GM23338 (cell line): ENCODE data around the gene RGS8. TPM values are rescaled to one million over a fixed set of nuclear protein-coding genes. Genes with fewer than 3 reads are reported as not detected.

ENCODE experiments used
- ATAC-seq: fragments of 200-7000 bp; cut with Tn5 transposase; 3 replicates; pipeline ENCODE4 v1.9.1; 2020
- DNase-seq: peaks from one replicate; pipeline ENCODE4 v3.0.0-alpha.2; 2015; ENCODE audit warnings: low spot score
- H2AFZ ChIP-seq: fragments of 200-600 bp; sonication (generic); 2 replicates; pipeline ENCODE4 v1.8.0; 2016; ENCODE audit warnings: antibody characterized with exemption, mild to moderate bottlenecking, moderate library complexity
- H3F3A ChIP-seq: fragments of 200-600 bp; sonication (generic); replicated peaks from 2 replicates; pipeline ENCODE4 v1.8.0; 2017; ENCODE audit warnings: antibody characterized with exemption, mixed run types, low read depth
- H3K27ac ChIP-seq: fragments of 200-600 bp; sonication (generic); 2 replicates; pipeline ENCODE4 v1.6.1; 2016; ENCODE audit warnings: low read depth
- H3K27me3 ChIP-seq: fragments of 200-600 bp; sonication (generic); 2 replicates; pipeline ENCODE4 v1.8.0; 2016; ENCODE audit warnings: mild to moderate bottlenecking, mixed run types, moderate library complexity; ENCODE audit not compliant: insufficient read depth
- H3K36me3 ChIP-seq: fragments of 200-600 bp; sonication (generic); 2 replicates; pipeline ENCODE4 v1.8.0; 2016; ENCODE audit warnings: mild to moderate bottlenecking; ENCODE audit not compliant: insufficient read depth
- H3K4me1 ChIP-seq: fragments of 200-600 bp; sonication (generic); 2 replicates; pipeline ENCODE4 v1.8.0; 2016; ENCODE audit warnings: mild to moderate bottlenecking, moderate library complexity; ENCODE audit not compliant: insufficient read depth
- H3K4me2 ChIP-seq: fragments of 200-600 bp; sonication (generic); 2 replicates; pipeline ENCODE4 v1.7.1; 2017; ENCODE audit warnings: mixed run types
- H3K4me3 ChIP-seq: fragments of 200-600 bp; sonication (generic); 2 replicates; pipeline ENCODE4 v1.6.1; 2016; ENCODE audit warnings: mixed run types
- H3K79me2 ChIP-seq: fragments of 200-600 bp; sonication (generic); replicated peaks from 2 replicates; pipeline ENCODE4 v1.8.0; 2017; ENCODE audit warnings: mild to moderate bottlenecking; ENCODE audit not compliant: insufficient read depth
- H3K9me2 ChIP-seq: fragments of 200-600 bp; sonication (generic); 2 replicates; pipeline ENCODE4 v1.8.0; 2017; ENCODE audit not compliant: insufficient read depth
- H4K20me1 ChIP-seq: fragments of 200-600 bp; sonication (generic); replicated peaks from 2 replicates; pipeline ENCODE4 v1.8.0; 2017; ENCODE audit warnings: mild to moderate bottlenecking; ENCODE audit not compliant: insufficient read depth
- H3K27ac Mint-ChIP-seq: 2 replicates; pipeline ENCODE4 v1.8.0; 2020; ENCODE audit warnings: inconsistent platforms, mild to moderate bottlenecking, moderate library complexity, mixed read lengths
- H3K27me3 Mint-ChIP-seq: 3 replicates; pipeline ENCODE4 v1.8.0; 2022; ENCODE audit warnings: low read depth, mild to moderate bottlenecking, moderate library complexity, mixed read lengths, inconsistent platforms; ENCODE audit not compliant: insufficient read depth, poor library complexity
- H3K36me3 Mint-ChIP-seq: 3 replicates; pipeline ENCODE4 v1.8.0; 2021; ENCODE audit warnings: low read depth, mild to moderate bottlenecking, inconsistent platforms, moderate library complexity, mixed read lengths
- H3K4me1 Mint-ChIP-seq: 3 replicates; pipeline ENCODE4 v1.8.0; 2020; ENCODE audit warnings: mild to moderate bottlenecking, inconsistent platforms, mixed read lengths
- H3K4me3 Mint-ChIP-seq: 3 replicates; pipeline ENCODE4 v1.8.0; 2021; ENCODE audit warnings: moderate library complexity, mild to moderate bottlenecking, inconsistent platforms, mixed read lengths
- H3K9me3 Mint-ChIP-seq: 3 replicates; pipeline ENCODE4 v1.8.0; 2020; ENCODE audit warnings: moderate library complexity, mild to moderate bottlenecking, inconsistent platforms, mixed read lengths
- CREB1 ChIP-seq: fragments of 250-450 bp; sonication (Bioruptor Pico); IDR thresholded peaks from 2 replicates; pipeline ENCODE4 v1.5.0; 2020; ENCODE audit warnings: low read depth, mild to moderate bottlenecking, moderate library complexity
- EZH2 ChIP-seq: fragments of 200-600 bp; sonication (generic); IDR thresholded peaks from one replicate; pipeline ENCODE4 v1.8.0; 2017; ENCODE audit warnings: antibody characterized with exemption, mild to moderate bottlenecking, low read depth; ENCODE audit not compliant: unreplicated experiment
- EZH2phosphoT487 ChIP-seq: fragments of 200-600 bp; sonication (generic); IDR thresholded peaks from one replicate; pipeline ENCODE4 v1.8.1; 2018; ENCODE audit warnings: antibody characterized with exemption; ENCODE audit not compliant: unreplicated experiment
- JUNB ChIP-seq: IDR thresholded peaks from one replicate; pipeline ENCODE4 v1.6.1; 2016; ENCODE audit warnings: antibody characterized with exemption; ENCODE audit not compliant: unreplicated experiment
- NANOG ChIP-seq: IDR thresholded peaks from 2 replicates; pipeline ENCODE4 v1.6.1; 2016; ENCODE audit warnings: antibody characterized with exemption, borderline replicate concordance
- POLR2AphosphoS5 ChIP-seq: IDR thresholded peaks from 2 replicates; pipeline ENCODE4 v1.6.1; 2016; ENCODE audit warnings: antibody characterized with exemption, low read depth
- STAT1 ChIP-seq: IDR thresholded peaks from one replicate; pipeline ENCODE4 v1.6.1; 2016; ENCODE audit warnings: antibody characterized with exemption; ENCODE audit not compliant: unreplicated experiment
- ZNF114 ChIP-seq: fragments of 250-450 bp; sonication (Bioruptor Pico); IDR thresholded peaks from 2 replicates; pipeline ENCODE4 v1.5.0; 2020; ENCODE audit warnings: mild to moderate bottlenecking, moderate library complexity
- ZNF331 ChIP-seq: fragments of 250-450 bp; sonication (Bioruptor Pico); IDR thresholded peaks from 2 replicates; pipeline ENCODE4 v1.5.0; 2020; ENCODE audit warnings: low read depth, mild to moderate bottlenecking, moderate library complexity
- polyA plus RNA-seq: library from polyadenylated mRNA; unstranded; fragments of >200 nt; fragmentation: Nextera tagmentation; extraction: Ambion mirVana; gene quantifications from 2 replicates; pipeline ENCODE4 v1.2.1, GENCODE V29; 2016
- total RNA-seq: library from RNA; depleted of rRNA; stranded (reverse); fragments of >200 nt; shearing (Covaris generic); gene quantifications from 2 replicates; pipeline ENCODE4 v1.2.3, GENCODE V29; 2014
- TF ChIP-seq, protein P1 (sequence below): IDR thresholded peaks from 2 replicates; pipeline ENCODE4 v1.6.1; 2016; ENCODE audit warnings: antibody characterized with exemption
- TF ChIP-seq, protein P2 (sequence below): fragments of 250-450 bp; sonication (Bioruptor Pico); IDR thresholded peaks from 2 replicates; pipeline ENCODE4 v1.5.0; 2020; ENCODE audit warnings: mild to moderate bottlenecking, moderate library complexity
- TF ChIP-seq, protein P3 (sequence below): IDR thresholded peaks from one replicate; pipeline ENCODE4 v1.6.1; 2018; ENCODE audit warnings: antibody characterized with exemption; ENCODE audit not compliant: unreplicated experiment
- TF ChIP-seq, protein P4 (sequence below), 2 experiments: fragments of 200-600 bp in 1 of 2; sonication (generic) in 1 of 2; conservative IDR thresholded peaks; 2 replicates each; pipeline versions ENCODE4 v1.5.1 to v1.6.1; 2016 to 2017; ENCODE audit warnings: antibody characterized with exemption in 2 of 2, low read depth in 2 of 2, mild to moderate bottlenecking in 2 of 2, moderate library complexity in 1 of 2

The RGS8 gene
- total and polyA plus RNA-seq, 2 experiments from 2014 or later = 0.06 to 2.5 TPM

DNA sequence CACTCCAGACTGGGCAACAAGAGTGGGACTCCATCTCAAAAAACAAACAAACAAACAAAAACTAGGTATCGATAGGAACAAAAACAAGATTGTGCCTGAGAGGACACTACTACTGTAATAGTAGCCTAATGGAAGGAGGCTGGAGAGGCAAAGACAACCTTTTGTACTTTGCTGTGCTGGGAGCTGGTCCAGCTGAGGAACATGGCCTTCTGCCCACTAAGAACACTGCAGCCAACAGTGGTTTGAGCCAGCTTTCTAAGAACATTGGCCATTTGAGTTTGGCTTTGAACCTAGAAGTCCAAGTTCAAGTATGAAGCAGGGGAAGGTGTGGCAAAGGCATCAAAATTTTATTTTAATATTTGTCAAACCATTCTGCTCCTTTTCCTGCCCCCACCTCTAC is 22.7 kb upstream of the RGS8 start:
- Mint-ChIP-seq H3K4me1 (peaks cover 22% of the 10 kb centered on the region), H3K36me3 (no peaks in the 10 kb centered on the region), H3K27me3 (peaks cover 5% of the 10 kb centered on the region), H3K4me3 (no peak overlapping the region), H3K9me3 (no peaks in the 10 kb centered on the region), H3K27ac (no peak overlapping the region)
- H3F3A ChIP-seq = no peaks in the 10 kb centered on the region
- H3K79me2 ChIP-seq = no peaks in the 10 kb centered on the region
- no peaks in the 10 kb centered on the region for H3K36me3 ChIP-seq
- ATAC-seq (no peak), DNase-seq (no peak)
- H3K4me2 ChIP-seq = no peak overlapping the region
- TF ChIP-seq CREB1 (CRISPR knock-in tag) (no peak), NANOG (no peak), EZH2phosphoT487 (no peak), POLR2AphosphoS5 (no peak), EZH2 (no peak), JUNB (no peak), STAT1 (no peak), ZNF331 (CRISPR knock-in tag) (no peak), ZNF114 (CRISPR knock-in tag) (no peak)
- TF ChIP-seq, protein P1, sequence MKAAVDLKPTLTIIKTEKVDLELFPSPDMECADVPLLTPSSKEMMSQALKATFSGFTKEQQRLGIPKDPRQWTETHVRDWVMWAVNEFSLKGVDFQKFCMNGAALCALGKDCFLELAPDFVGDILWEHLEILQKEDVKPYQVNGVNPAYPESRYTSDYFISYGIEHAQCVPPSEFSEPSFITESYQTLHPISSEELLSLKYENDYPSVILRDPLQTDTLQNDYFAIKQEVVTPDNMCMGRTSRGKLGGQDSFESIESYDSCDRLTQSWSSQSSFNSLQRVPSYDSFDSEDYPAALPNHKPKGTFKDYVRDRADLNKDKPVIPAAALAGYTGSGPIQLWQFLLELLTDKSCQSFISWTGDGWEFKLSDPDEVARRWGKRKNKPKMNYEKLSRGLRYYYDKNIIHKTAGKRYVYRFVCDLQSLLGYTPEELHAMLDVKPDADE = no peak
- TF ChIP-seq, protein P2, sequence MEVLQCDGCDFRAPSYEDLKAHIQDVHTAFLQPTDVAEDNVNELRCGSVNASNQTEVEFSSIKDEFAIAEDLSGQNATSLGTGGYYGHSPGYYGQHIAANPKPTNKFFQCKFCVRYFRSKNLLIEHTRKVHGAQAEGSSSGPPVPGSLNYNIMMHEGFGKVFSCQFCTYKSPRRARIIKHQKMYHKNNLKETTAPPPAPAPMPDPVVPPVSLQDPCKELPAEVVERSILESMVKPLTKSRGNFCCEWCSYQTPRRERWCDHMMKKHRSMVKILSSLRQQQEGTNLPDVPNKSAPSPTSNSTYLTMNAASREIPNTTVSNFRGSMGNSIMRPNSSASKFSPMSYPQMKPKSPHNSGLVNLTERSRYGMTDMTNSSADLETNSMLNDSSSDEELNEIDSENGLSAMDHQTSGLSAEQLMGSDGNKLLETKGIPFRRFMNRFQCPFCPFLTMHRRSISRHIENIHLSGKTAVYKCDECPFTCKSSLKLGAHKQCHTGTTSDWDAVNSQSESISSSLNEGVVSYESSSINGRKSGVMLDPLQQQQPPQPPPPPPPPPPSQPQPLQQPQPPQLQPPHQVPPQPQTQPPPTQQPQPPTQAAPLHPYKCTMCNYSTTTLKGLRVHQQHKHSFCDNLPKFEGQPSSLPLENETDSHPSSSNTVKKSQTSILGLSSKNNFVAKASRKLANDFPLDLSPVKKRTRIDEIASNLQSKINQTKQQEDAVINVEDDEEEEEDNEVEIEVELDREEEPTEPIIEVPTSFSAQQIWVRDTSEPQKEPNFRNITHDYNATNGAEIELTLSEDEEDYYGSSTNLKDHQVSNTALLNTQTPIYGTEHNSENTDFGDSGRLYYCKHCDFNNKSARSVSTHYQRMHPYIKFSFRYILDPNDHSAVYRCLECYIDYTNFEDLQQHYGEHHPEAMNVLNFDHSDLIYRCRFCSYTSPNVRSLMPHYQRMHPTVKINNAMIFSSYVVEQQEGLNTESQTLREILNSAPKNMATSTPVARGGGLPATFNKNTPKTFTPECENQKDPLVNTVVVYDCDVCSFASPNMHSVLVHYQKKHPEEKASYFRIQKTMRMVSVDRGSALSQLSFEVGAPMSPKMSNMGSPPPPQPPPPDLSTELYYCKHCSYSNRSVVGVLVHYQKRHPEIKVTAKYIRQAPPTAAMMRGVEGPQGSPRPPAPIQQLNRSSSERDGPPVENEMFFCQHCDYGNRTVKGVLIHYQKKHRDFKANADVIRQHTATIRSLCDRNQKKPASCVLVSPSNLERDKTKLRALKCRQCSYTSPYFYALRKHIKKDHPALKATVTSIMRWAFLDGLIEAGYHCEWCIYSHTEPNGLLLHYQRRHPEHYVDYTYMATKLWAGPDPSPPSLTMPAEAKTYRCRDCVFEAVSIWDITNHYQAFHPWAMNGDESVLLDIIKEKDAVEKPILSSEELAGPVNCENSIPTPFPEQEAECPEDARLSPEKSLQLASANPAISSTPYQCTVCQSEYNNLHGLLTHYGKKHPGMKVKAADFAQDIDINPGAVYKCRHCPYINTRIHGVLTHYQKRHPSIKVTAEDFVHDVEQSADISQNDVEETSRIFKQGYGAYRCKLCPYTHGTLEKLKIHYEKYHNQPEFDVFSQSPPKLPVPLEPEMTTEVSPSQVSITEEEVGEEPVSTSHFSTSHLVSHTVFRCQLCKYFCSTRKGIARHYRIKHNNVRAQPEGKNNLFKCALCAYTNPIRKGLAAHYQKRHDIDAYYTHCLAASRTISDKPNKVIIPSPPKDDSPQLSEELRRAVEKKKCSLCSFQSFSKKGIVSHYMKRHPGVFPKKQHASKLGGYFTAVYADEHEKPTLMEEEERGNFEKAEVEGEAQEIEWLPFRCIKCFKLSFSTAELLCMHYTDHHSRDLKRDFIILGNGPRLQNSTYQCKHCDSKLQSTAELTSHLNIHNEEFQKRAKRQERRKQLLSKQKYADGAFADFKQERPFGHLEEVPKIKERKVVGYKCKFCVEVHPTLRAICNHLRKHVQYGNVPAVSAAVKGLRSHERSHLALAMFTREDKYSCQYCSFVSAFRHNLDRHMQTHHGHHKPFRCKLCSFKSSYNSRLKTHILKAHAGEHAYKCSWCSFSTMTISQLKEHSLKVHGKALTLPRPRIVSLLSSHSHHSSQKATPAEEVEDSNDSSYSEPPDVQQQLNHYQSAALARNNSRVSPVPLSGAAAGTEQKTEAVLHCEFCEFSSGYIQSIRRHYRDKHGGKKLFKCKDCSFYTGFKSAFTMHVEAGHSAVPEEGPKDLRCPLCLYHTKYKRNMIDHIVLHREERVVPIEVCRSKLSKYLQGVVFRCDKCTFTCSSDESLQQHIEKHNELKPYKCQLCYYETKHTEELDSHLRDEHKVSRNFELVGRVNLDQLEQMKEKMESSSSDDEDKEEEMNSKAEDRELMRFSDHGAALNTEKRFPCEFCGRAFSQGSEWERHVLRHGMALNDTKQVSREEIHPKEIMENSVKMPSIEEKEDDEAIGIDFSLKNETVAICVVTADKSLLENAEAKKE (CRISPR knock-in tag) = no peak
- TF ChIP-seq, protein P3, sequence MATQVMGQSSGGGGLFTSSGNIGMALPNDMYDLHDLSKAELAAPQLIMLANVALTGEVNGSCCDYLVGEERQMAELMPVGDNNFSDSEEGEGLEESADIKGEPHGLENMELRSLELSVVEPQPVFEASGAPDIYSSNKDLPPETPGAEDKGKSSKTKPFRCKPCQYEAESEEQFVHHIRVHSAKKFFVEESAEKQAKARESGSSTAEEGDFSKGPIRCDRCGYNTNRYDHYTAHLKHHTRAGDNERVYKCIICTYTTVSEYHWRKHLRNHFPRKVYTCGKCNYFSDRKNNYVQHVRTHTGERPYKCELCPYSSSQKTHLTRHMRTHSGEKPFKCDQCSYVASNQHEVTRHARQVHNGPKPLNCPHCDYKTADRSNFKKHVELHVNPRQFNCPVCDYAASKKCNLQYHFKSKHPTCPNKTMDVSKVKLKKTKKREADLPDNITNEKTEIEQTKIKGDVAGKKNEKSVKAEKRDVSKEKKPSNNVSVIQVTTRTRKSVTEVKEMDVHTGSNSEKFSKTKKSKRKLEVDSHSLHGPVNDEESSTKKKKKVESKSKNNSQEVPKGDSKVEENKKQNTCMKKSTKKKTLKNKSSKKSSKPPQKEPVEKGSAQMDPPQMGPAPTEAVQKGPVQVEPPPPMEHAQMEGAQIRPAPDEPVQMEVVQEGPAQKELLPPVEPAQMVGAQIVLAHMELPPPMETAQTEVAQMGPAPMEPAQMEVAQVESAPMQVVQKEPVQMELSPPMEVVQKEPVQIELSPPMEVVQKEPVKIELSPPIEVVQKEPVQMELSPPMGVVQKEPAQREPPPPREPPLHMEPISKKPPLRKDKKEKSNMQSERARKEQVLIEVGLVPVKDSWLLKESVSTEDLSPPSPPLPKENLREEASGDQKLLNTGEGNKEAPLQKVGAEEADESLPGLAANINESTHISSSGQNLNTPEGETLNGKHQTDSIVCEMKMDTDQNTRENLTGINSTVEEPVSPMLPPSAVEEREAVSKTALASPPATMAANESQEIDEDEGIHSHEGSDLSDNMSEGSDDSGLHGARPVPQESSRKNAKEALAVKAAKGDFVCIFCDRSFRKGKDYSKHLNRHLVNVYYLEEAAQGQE = no peak
- TF ChIP-seq, protein P4, sequence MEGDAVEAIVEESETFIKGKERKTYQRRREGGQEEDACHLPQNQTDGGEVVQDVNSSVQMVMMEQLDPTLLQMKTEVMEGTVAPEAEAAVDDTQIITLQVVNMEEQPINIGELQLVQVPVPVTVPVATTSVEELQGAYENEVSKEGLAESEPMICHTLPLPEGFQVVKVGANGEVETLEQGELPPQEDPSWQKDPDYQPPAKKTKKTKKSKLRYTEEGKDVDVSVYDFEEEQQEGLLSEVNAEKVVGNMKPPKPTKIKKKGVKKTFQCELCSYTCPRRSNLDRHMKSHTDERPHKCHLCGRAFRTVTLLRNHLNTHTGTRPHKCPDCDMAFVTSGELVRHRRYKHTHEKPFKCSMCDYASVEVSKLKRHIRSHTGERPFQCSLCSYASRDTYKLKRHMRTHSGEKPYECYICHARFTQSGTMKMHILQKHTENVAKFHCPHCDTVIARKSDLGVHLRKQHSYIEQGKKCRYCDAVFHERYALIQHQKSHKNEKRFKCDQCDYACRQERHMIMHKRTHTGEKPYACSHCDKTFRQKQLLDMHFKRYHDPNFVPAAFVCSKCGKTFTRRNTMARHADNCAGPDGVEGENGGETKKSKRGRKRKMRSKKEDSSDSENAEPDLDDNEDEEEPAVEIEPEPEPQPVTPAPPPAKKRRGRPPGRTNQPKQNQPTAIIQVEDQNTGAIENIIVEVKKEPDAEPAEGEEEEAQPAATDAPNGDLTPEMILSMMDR (conservative IDR thresholded peaks at IDR 0.05; ENCODE audit: low read depth in 2 of 2) = no peak
- no peak overlapping the region for H2AFZ ChIP-seq
- H3K4me1 ChIP-seq = peaks cover 20% of the 10 kb centered on the region
- H4K20me1 ChIP-seq = no peaks in the 10 kb centered on the region
- H3K27me3 ChIP-seq = no peaks in the 10 kb centered on the region
- no peaks in the 10 kb centered on the region for H3K9me2 ChIP-seq
- no peak overlapping the region for H3K4me3 ChIP-seq
- H3K27ac ChIP-seq = no peak overlapping the region
